ENCODE measurements around the gene KCNQ1. TPM values are rescaled to one million over a fixed set of nuclear protein-coding genes. Genes with fewer than 3 reads are reported as not detected.

Gene KCNQ1
- total RNA-seq, 1 experiment from 2014 or later = 2.5 TPM

GRCh38 chr11:2516276-2517015, 71.6 kb downstream of the KCNQ1 start:
- ChIA-PET POLR2A (no interaction called here), CTCF (interaction anchor here (0.6 kb wide), 1 partner anchor 17 kb away, joined by 3 read pairs; no protein-coding TSS in a partner anchor)
- Mint-ChIP-seq H3K9me3 (no peaks in the 10 kb centered on the region), H3K4me3 (no peak overlapping the region), H3K27ac (no peak overlapping the region), H3K36me3 (no peaks in the 10 kb centered on the region), H3K4me1 (no peaks in the 10 kb centered on the region), H3K27me3 (ENCODE audit: low read depth) (peaks cover 30% of the 10 kb centered on the region)
- ATAC-seq (no peak), DNase-seq (ENCODE audit: low spot score) (peak; percentile 5)
- TF ChIP-seq E2F5 (CRISPR knock-in tag; IDR thresholded peaks at IDR 0.05) (no peak), RELA (CRISPR knock-in tag; IDR thresholded peaks at IDR 0.05; ENCODE audit: borderline replicate concordance) (no peak)

DNA sequence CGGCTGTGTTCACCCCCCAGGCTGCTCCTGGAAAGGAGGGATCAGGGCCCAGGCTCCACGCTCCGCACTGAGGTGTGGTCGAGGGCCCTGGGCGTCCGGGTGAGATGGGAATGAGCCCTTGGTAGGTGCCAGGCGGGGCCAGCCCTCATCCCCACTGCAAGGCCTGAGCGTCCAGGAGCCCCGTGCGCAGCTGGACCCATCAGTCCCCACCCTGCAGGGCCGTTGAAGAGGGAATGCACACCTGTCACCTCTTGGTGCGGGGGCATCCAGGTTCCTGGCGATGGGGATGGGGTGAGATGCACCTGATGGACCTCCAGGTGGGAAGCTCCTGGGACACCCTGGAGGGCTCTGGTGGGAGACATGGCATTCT, 72.2 kb downstream of the KCNQ1 start:
- DNase-seq (ENCODE audit: low spot score) = peak; percentile 8
- Mint-ChIP-seq H3K4me3 (no peak overlapping the region), H3K36me3 (no peaks in the 10 kb centered on the region), H3K27me3 (ENCODE audit: low read depth) (peaks cover 30% of the 10 kb centered on the region), H3K4me1 (no peaks in the 10 kb centered on the region), H3K27ac (no peak overlapping the region), H3K9me3 (no peaks in the 10 kb centered on the region)
- ChIA-PET POLR2A (no interaction called here), CTCF (interaction anchor here (0.6 kb wide), 1 partner anchor 16 kb away, joined by 3 read pairs; no protein-coding TSS in a partner anchor)
- TF ChIP-seq NFYB (CRISPR knock-in tag; conservative IDR thresholded peaks at IDR 0.05; ENCODE audit: low read depth) (no peak), TCF7 (CRISPR knock-in tag; IDR thresholded peaks at IDR 0.05; ENCODE audit: low read depth) (no peak), PRRX2 (CRISPR knock-in tag; IDR thresholded peaks at IDR 0.05) (no peak), JUN (CRISPR knock-in tag; IDR thresholded peaks at IDR 0.05) (no peak), MXD4 (CRISPR knock-in tag; IDR thresholded peaks at IDR 0.05; ENCODE audit: borderline replicate concordance) (no peak), NR1H2 (CRISPR knock-in tag; IDR thresholded peaks at IDR 0.05) (no peak), CREB1 (CRISPR knock-in tag; IDR thresholded peaks at IDR 0.05) (no peak), NR2C2 (CRISPR knock-in tag; IDR thresholded peaks at IDR 0.05) (no peak), ZSCAN18 (CRISPR knock-in tag; IDR thresholded peaks at IDR 0.05) (no peak)
- TF ChIP-seq, protein P1, sequence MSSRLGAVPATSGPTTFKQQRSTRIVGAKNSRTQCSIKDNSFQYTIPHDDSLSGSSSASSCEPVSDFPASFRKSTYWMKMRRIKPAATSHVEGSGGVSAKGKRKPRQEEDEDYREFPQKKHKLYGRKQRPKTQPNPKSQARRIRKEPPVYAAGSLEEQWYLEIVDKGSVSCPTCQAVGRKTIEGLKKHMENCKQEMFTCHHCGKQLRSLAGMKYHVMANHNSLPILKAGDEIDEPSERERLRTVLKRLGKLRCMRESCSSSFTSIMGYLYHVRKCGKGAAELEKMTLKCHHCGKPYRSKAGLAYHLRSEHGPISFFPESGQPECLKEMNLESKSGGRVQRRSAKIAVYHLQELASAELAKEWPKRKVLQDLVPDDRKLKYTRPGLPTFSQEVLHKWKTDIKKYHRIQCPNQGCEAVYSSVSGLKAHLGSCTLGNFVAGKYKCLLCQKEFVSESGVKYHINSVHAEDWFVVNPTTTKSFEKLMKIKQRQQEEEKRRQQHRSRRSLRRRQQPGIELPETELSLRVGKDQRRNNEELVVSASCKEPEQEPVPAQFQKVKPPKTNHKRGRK (CRISPR knock-in tag; IDR thresholded peaks at IDR 0.05; ENCODE audit: borderline replicate concordance) = no peak
- no peak for ATAC-seq

- Mint-ChIP-seq H3K9me3 (no peaks in the 10 kb centered on the region), H3K27ac (no peak overlapping the region), H3K27me3 (ENCODE audit: low read depth) (peaks cover 28% of the 10 kb centered on the region), H3K4me3 (no peak overlapping the region), H3K4me1 (no peaks in the 10 kb centered on the region), H3K36me3 (no peaks in the 10 kb centered on the region)
- CTCF ChIA-PET = interaction anchor here (0.6 kb wide), 1 partner anchor 15 kb away, joined by 3 read pairs; no protein-coding TSS in a partner anchor
- DNase-seq (ENCODE audit: low spot score) (peak; percentile 6), ATAC-seq (no peak)
- POLR2A ChIA-PET = no interaction called here
- TF ChIP-seq USF1 (CRISPR knock-in tag; IDR thresholded peaks at IDR 0.05) = no peak
- TF ChIP-seq SOX15 (CRISPR knock-in tag; IDR thresholded peaks at IDR 0.05) = no peak
- TF ChIP-seq, protein P2, sequence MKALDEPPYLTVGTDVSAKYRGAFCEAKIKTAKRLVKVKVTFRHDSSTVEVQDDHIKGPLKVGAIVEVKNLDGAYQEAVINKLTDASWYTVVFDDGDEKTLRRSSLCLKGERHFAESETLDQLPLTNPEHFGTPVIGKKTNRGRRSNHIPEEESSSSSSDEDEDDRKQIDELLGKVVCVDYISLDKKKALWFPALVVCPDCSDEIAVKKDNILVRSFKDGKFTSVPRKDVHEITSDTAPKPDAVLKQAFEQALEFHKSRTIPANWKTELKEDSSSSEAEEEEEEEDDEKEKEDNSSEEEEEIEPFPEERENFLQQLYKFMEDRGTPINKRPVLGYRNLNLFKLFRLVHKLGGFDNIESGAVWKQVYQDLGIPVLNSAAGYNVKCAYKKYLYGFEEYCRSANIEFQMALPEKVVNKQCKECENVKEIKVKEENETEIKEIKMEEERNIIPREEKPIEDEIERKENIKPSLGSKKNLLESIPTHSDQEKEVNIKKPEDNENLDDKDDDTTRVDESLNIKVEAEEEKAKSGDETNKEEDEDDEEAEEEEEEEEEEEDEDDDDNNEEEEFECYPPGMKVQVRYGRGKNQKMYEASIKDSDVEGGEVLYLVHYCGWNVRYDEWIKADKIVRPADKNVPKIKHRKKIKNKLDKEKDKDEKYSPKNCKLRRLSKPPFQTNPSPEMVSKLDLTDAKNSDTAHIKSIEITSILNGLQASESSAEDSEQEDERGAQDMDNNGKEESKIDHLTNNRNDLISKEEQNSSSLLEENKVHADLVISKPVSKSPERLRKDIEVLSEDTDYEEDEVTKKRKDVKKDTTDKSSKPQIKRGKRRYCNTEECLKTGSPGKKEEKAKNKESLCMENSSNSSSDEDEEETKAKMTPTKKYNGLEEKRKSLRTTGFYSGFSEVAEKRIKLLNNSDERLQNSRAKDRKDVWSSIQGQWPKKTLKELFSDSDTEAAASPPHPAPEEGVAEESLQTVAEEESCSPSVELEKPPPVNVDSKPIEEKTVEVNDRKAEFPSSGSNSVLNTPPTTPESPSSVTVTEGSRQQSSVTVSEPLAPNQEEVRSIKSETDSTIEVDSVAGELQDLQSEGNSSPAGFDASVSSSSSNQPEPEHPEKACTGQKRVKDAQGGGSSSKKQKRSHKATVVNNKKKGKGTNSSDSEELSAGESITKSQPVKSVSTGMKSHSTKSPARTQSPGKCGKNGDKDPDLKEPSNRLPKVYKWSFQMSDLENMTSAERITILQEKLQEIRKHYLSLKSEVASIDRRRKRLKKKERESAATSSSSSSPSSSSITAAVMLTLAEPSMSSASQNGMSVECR (CRISPR knock-in tag; IDR thresholded peaks at IDR 0.05; ENCODE audit: borderline replicate concordance) = no peak
- TF ChIP-seq FOXP4 (CRISPR knock-in tag; IDR thresholded peaks at IDR 0.05) = no peak
- TF ChIP-seq SMAD3 (CRISPR knock-in tag; IDR thresholded peaks at IDR 0.05; ENCODE audit: borderline replicate concordance) = no peak
- no peak for TF ChIP-seq GTF2I (CRISPR knock-in tag; conservative IDR thresholded peaks at IDR 0.05)
- no peak for TF ChIP-seq ZSCAN18 (CRISPR knock-in tag; IDR thresholded peaks at IDR 0.05)
Observed at GRCh38 chr11:2517386-2518064, 72.7 kb downstream of the KCNQ1 start.

Data from WTC11 (cell line).